KOPT-K1 (cell line): ENCODE data around the gene SP140L.
A peak's percentile ranks its signal among the peaks of the same experiment; 100 is the strongest.

Experiments used
- H3K27ac ChIP-seq: fragments of 200-600 bp; sonication (generic); 2 replicates; pipeline ENCODE4 v1.5.1; 2016; ENCODE audit warnings: antibody characterized with exemption, mild to moderate bottlenecking, low read depth, low read length; ENCODE audit not compliant: poor library complexity, severe bottlenecking
- H3K36me3 ChIP-seq: fragments of 200-600 bp; sonication (generic); 2 replicates; pipeline ENCODE4 v1.5.1; 2017; ENCODE audit warnings: antibody characterized with exemption, mild to moderate bottlenecking, low read length, moderate library complexity; ENCODE audit not compliant: insufficient read depth
- H3K9me3 ChIP-seq: fragments of 200-600 bp; sonication (generic); 2 replicates; pipeline ENCODE4 v1.5.1; 2017; ENCODE audit warnings: antibody characterized with exemption, low read length, mild to moderate bottlenecking; ENCODE audit not compliant: insufficient read depth, poor library complexity, severe bottlenecking

Gene SP140L

GRCh38 chr2:230318190-230319121 lies 8.5 kb upstream of the SP140L start:
- H3K36me3 ChIP-seq, result no peaks in the 10 kb centered on the region
- H3K27ac ChIP-seq, result peak overlapping the region; percentile 96
- H3K9me3 ChIP-seq, result no peaks in the 10 kb centered on the region

- H3K36me3 ChIP-seq, result no peaks in the 10 kb centered on the region
- H3K27ac ChIP-seq, result peak overlapping the region; percentile 96
- no peaks in the 10 kb centered on the region for H3K9me3 ChIP-seq
Measured at GRCh38 chr2:230319211-230319862, 7.7 kb upstream of the SP140L start.

- Histone ChIP-seq H3K27ac (peak overlapping the region; percentile 35), H3K9me3 (no peaks in the 10 kb centered on the region), H3K36me3 (no peaks in the 10 kb centered on the region)
Measured at GRCh38 chr2:230321031-230321430, 6.0 kb upstream of the SP140L start.

- Histone ChIP-seq H3K36me3 (no peaks in the 10 kb centered on the region), H3K9me3 (no peaks in the 10 kb centered on the region)
Measured at GRCh38 chr2:230322561-230323384, 4.2 kb upstream of the SP140L start.

GRCh38 chr2:230323385-230324106 lies 3.4 kb upstream of the SP140L start:
- Histone ChIP-seq H3K36me3 (no peaks in the 10 kb centered on the region), H3K9me3 (no peaks in the 10 kb centered on the region), H3K27ac (no peak overlapping the region)

More at GRCh38 chr2:230322561-230323384, 4.2 kb upstream of the SP140L start:
- H3K27ac ChIP-seq, result no peak overlapping the region

GRCh38 chr2:230324503-230324902 lies 2.5 kb upstream of the SP140L start:
- Histone ChIP-seq H3K36me3 (peaks cover 9% of the 10 kb centered on the region), H3K27ac (no peak overlapping the region), H3K9me3 (no peaks in the 10 kb centered on the region)

GRCh38 chr2:230325316-230326243 lies 1.4 kb upstream of the SP140L start:
- Histone ChIP-seq H3K36me3 (peaks cover 18% of the 10 kb centered on the region), H3K27ac (peak overlapping the region; percentile 96), H3K9me3 (no peaks in the 10 kb centered on the region)

- peaks cover 22% of the 10 kb centered on the region for H3K36me3 ChIP-seq
- peak overlapping the region; percentile 96 for H3K27ac ChIP-seq
- H3K9me3 ChIP-seq, result no peaks in the 10 kb centered on the region
Measured at GRCh38 chr2:230327418-230328154, 593 bp downstream of the SP140L start.

- H3K36me3 ChIP-seq, result peaks cover 27% of the 10 kb centered on the region
- no peaks in the 10 kb centered on the region for H3K9me3 ChIP-seq
- H3K27ac ChIP-seq, result peak overlapping the region; percentile 96
Measured at GRCh38 chr2:230328155-230328458, 1.1 kb downstream of the SP140L start.

GRCh38 chr2:230329946-230330605 lies 3.1 kb downstream of the SP140L start:
- H3K36me3 ChIP-seq, result peaks cover 41% of the 10 kb centered on the region
- no peak overlapping the region for H3K27ac ChIP-seq
- no peaks in the 10 kb centered on the region for H3K9me3 ChIP-seq

- no peaks in the 10 kb centered on the region for H3K9me3 ChIP-seq
- H3K27ac ChIP-seq, result no peak overlapping the region
- H3K36me3 ChIP-seq, result peaks cover 42% of the 10 kb centered on the region
Measured at GRCh38 chr2:230330725-230331124, 3.7 kb downstream of the SP140L start.

- Histone ChIP-seq H3K36me3 (peaks cover 38% of the 10 kb centered on the region), H3K9me3 (peaks cover 10% of the 10 kb centered on the region), H3K27ac (no peak overlapping the region)
Measured at GRCh38 chr2:230335461-230335863, 8.5 kb downstream of the SP140L start.
